Liver (tissue), 9 donors: ENCODE measurements around the gene BTBD19. TPM values are rescaled to one million over a fixed set of nuclear protein-coding genes. Genes with fewer than 3 reads are reported as not detected.
A peak's percentile ranks its signal among the peaks of the same experiment; 100 is the strongest.

Source experiments
- DNase-seq: peaks from one replicate; pipeline ENCODE4 v3.0.0-alpha.2; 2017; ENCODE audit warnings: low spot score
- H3K27ac ChIP-seq, 2 donors: one replicate each; pipeline ENCODE4 v1.7.0; 2013; ENCODE audit warnings: inconsistent platforms in 2 of 2, low read length in 2 of 2, control low read depth in 1 of 2, low read depth in 1 of 2, mild to moderate bottlenecking in 1 of 2
- H3K27me3 ChIP-seq, 4 donors: one replicate each; pipeline versions ENCODE4 v1.6.1 to v1.7.0; 2013; ENCODE audit warnings: low read length in 3 of 4, inconsistent platforms in 1 of 4, mild to moderate bottlenecking in 1 of 4, moderate library complexity in 1 of 4; ENCODE audit not compliant: control insufficient read depth in 4 of 4, insufficient read depth in 4 of 4
- H3K36me3 ChIP-seq, 4 donors: one replicate each; pipeline versions ENCODE4 v1.6.1 to v1.7.0; 2013; ENCODE audit warnings: low read length in 3 of 4, mild to moderate bottlenecking in 3 of 4, low read depth in 1 of 4, moderate library complexity in 1 of 4; ENCODE audit not compliant: control insufficient read depth in 4 of 4, insufficient read depth in 3 of 4
- H3K4me1 ChIP-seq, 4 donors: one replicate each; pipeline versions ENCODE4 v1.6.1 to v1.7.0; 2013; ENCODE audit warnings: low read length in 3 of 4, mild to moderate bottlenecking in 3 of 4, moderate library complexity in 1 of 4; ENCODE audit not compliant: control insufficient read depth in 4 of 4, insufficient read depth in 4 of 4
- H3K4me3 ChIP-seq, 3 donors: one replicate each; pipeline versions ENCODE4 v1.6.1 to v1.7.0; 2013; ENCODE audit warnings: low read length in 3 of 3, control low read depth in 1 of 3, low read depth in 1 of 3, mild to moderate bottlenecking in 1 of 3
- H3K9ac ChIP-seq, 2 donors: one replicate each; pipeline ENCODE4 v1.7.0; 2013; ENCODE audit warnings: low read length in 2 of 2, mild to moderate bottlenecking in 2 of 2, moderate library complexity in 2 of 2, control low read depth in 1 of 2, low read depth in 1 of 2
- H3K9me3 ChIP-seq, 4 donors: one replicate each; pipeline versions ENCODE4 v1.6.1 to v1.7.0; 2013; ENCODE audit warnings: low read length in 3 of 4; ENCODE audit not compliant: control insufficient read depth in 4 of 4
- EGR1 ChIP-seq, 2 donors: IDR thresholded peaks; 2 replicates each; pipeline ENCODE4 v1.6.1; 2016 to 2018; ENCODE audit warnings: antibody characterized with exemption in 2 of 2, low read depth in 2 of 2
- FOXA1 ChIP-seq: IDR thresholded peaks from 2 replicates; pipeline ENCODE4 v1.6.1; 2016; ENCODE audit warnings: antibody characterized with exemption
- FOXA2 ChIP-seq: IDR thresholded peaks from 2 replicates; pipeline ENCODE4 v1.6.1; 2016; ENCODE audit warnings: antibody characterized with exemption
- GABPA ChIP-seq, 2 donors: IDR thresholded peaks in 1 of 2; conservative IDR thresholded peaks in 1 of 2; 2 replicates each; pipeline ENCODE4 v1.6.1; 2016; ENCODE audit warnings: antibody characterized with exemption in 2 of 2, mild to moderate bottlenecking in 1 of 2, moderate library complexity in 1 of 2
- HNF4A ChIP-seq, 2 donors: conservative IDR thresholded peaks; 2 replicates each; pipeline ENCODE4 v1.6.1; 2016; ENCODE audit warnings: antibody characterized with exemption in 2 of 2, mild to moderate bottlenecking in 2 of 2
- HNF4G ChIP-seq: IDR thresholded peaks from 2 replicates; pipeline ENCODE4 v1.6.1; 2016; ENCODE audit warnings: antibody characterized with exemption
- JUND ChIP-seq, 2 donors: IDR thresholded peaks; 2 replicates each; pipeline ENCODE4 v1.6.1; 2016; ENCODE audit warnings: antibody characterized with exemption in 2 of 2
- NR2F2 ChIP-seq: IDR thresholded peaks from 2 replicates; pipeline ENCODE4 v1.6.1; 2016; ENCODE audit warnings: antibody characterized with exemption
- RAD21 ChIP-seq, 2 donors: IDR thresholded peaks; 2 replicates each; pipeline ENCODE4 v1.6.1; 2016; ENCODE audit warnings: antibody characterized with exemption in 2 of 2, mild to moderate bottlenecking in 2 of 2
- RXRA ChIP-seq, 2 donors: IDR thresholded peaks; 2 replicates each; pipeline ENCODE4 v1.6.1; 2017 to 2018; ENCODE audit warnings: antibody characterized with exemption in 2 of 2, mild to moderate bottlenecking in 1 of 2
- SP1 ChIP-seq: IDR thresholded peaks from 2 replicates; pipeline ENCODE4 v1.6.1; 2018; ENCODE audit warnings: antibody characterized with exemption, mild to moderate bottlenecking
- TAF1 ChIP-seq: conservative IDR thresholded peaks from 2 replicates; pipeline ENCODE4 v1.6.1; 2016; ENCODE audit warnings: antibody characterized with exemption, mild to moderate bottlenecking
- YY1 ChIP-seq: IDR thresholded peaks from 2 replicates; pipeline ENCODE4 v1.6.1; 2016; ENCODE audit warnings: antibody characterized with exemption, mild to moderate bottlenecking
- WGBS: extraction: QIAGEN DNeasy Blood & Tissue Kit; methylation state at CpG from one replicate; pipeline ENCODE4 v1.1.7; 2013; 5-methylcytosine and 5-hydroxymethylcytosine counted together
- polyA plus RNA-seq, 2 donors: library from polyadenylated mRNA; stranded (reverse) in 1 of 2; unstranded in 1 of 2; fragments of 200-250 nt in 1 of 2; fragments of >200 nt in 1 of 2; fragmentation: Nextera tagmentation in 1 of 2; extraction: Ambion mirVana in 1 of 2; gene quantifications; one replicate each; pipeline versions ENCODE4 v1.2.1 to v1.2.3, GENCODE V29; 2013 to 2015
- total RNA-seq, 2 donors: library from RNA; depleted of rRNA; stranded (reverse); fragments of >200 nt; gene quantifications; one replicate each; pipeline ENCODE4 v1.2.3, GENCODE V29; 2014
- TF ChIP-seq, protein P1 (sequence below): fragments of 150-350 bp; IDR thresholded peaks from 2 replicates; pipeline ENCODE4 v1.5.1; 2017; ENCODE audit warnings: improper control_type of control experiment, low read depth, low read length; ENCODE audit not compliant: missing input control
- TF ChIP-seq, protein P2 (sequence below): IDR thresholded peaks from 2 replicates; pipeline ENCODE4 v1.6.1; 2016; ENCODE audit warnings: antibody characterized with exemption
- TF ChIP-seq, protein P3 (sequence below): IDR thresholded peaks from 2 replicates; pipeline ENCODE4 v1.6.1; 2016; ENCODE audit warnings: antibody characterized with exemption, mild to moderate bottlenecking
- TF ChIP-seq, protein P4 (sequence below): IDR thresholded peaks from 2 replicates; pipeline ENCODE4 v1.6.1; 2016; ENCODE audit warnings: antibody characterized with exemption
- TF ChIP-seq, protein P5 (sequence below): IDR thresholded peaks from 2 replicates; pipeline ENCODE4 v1.6.1; 2016; ENCODE audit warnings: antibody characterized with exemption
- donor health status: healthy.
- donor health status: healthy.
- donor health status: healthy.
- donor health status: healthy.
- donor health status: healthy.

Gene BTBD19
- total and polyA plus RNA-seq, 4 donors: 1.3 to 3.1 (median 2.6) TPM

DNA sequence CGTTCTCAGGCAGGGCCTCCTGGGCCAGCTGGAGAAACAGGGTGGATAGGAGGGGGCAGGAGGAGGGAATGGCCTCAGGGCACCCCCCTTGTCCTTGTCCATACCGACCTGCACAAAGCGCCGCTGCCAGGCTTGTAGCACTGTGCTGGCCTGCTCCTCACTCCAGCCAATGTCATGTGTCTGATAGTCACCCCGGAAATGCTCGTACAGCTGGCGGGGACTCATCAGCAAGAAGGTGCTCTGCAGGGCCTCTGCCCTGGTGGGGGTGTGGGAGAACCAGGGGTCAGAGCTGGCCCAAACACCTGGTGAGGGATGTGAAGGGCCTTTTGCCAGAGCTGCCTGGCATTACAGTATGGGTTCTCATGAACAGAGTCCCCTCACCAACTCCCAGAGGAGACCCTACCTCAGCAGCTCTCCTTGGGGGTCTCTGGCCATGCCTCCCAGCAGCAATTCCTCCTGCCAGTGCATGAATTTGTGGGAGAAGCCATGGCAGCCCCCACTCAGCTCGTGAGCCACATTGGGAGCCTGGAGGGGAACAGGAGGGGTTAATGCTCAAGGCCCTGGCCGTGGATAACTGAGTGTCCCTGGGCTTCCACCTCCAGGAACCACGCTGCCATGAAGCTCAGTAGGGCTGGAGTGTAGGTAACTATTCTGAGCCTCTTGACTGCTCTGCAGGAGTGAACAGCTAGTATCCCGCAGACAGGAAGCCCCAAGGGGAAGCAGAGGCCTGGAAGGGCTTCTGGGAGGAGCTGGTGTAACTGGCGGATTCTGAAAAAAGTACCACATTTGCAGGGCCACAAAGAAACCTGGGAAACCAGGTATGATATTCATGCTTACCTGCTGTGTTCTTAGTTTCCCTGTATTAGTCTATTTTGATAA, 21.4 kb downstream of the BTBD19 start (continued):
- TF ChIP-seq HNF4G: no peak

DNA sequence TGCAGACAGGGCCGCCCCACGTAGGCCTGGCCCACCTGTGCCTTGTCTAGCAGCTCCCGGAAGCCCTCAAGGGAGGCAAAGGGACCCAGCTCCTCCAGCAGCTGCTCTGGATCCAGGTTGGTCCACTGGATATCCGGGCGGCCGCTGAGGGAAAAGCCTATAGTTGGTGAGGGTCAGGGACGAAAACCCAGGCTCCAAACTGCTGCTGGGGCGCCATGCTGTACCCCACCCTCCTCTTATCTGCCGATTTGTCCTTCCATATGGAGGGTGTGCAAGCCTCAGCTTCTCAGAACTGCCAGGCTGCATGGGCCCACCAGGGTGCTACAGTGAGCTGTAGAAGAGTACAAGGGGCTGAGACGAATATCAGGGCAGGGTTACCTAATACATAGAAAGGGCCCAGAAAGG, 22.6 kb downstream of the BTBD19 start:
- no peaks in the 10 kb centered on the region for H3K36me3 ChIP-seq
- H3K4me3 ChIP-seq: no peak overlapping the region
- peaks cover 0 to 3% (median 1%) of the 10 kb centered on the region in 4 donors for H3K4me1 ChIP-seq
- no peak overlapping the region for H3K27ac ChIP-seq
- DNase-seq: peak; percentile 76
- H3K27me3 ChIP-seq: no peaks in the 10 kb centered on the region
- H3K9me3 ChIP-seq: no peaks in the 10 kb centered on the region
- no peak overlapping the region for H3K9ac ChIP-seq
- 88% methylated on average over 10 of the region's 10 CpGs for WGBS
- TF ChIP-seq JUND (IDR thresholded peaks at IDR 0.05) (no peak), GABPA (IDR thresholded peaks at IDR 0.05 in 1 of 2, conservative IDR thresholded peaks at IDR 0.05 in 1 of 2) (no peak), RAD21 (IDR thresholded peaks at IDR 0.05) (no peak), SP1 (no peak), FOXA1 (no peak), HNF4G (no peak)
- TF ChIP-seq, protein P1, sequence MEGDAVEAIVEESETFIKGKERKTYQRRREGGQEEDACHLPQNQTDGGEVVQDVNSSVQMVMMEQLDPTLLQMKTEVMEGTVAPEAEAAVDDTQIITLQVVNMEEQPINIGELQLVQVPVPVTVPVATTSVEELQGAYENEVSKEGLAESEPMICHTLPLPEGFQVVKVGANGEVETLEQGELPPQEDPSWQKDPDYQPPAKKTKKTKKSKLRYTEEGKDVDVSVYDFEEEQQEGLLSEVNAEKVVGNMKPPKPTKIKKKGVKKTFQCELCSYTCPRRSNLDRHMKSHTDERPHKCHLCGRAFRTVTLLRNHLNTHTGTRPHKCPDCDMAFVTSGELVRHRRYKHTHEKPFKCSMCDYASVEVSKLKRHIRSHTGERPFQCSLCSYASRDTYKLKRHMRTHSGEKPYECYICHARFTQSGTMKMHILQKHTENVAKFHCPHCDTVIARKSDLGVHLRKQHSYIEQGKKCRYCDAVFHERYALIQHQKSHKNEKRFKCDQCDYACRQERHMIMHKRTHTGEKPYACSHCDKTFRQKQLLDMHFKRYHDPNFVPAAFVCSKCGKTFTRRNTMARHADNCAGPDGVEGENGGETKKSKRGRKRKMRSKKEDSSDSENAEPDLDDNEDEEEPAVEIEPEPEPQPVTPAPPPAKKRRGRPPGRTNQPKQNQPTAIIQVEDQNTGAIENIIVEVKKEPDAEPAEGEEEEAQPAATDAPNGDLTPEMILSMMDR: no peak

DNA sequence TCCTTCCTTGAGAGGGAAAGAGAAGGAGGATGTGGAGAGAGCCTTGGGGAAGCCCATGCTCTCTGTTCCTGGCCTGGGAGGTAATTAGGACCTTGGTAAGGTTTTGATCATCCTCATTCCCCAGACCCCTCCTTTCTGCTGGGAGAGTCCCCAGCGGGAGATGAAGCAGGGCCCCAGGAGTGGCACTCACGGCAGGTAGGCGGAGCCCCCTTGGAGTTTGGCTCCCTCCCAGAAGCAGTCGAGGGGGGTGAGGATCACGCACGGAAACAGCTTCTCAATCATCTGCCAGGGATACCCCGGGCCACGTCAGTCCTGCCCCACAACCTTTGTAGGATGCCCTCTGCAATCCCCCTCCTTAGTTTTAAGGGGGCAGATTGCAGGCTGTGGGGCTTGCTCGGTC, 23.2 kb downstream of the BTBD19 start:
- no peaks in the 10 kb centered on the region for H3K27me3 ChIP-seq
- no peaks in the 10 kb centered on the region for H3K9me3 ChIP-seq
- DNase-seq: peak; percentile 66
- TF ChIP-seq HNF4G (no peak), YY1 (no peak), RXRA (IDR thresholded peaks at IDR 0.05) (no peak), RAD21 (IDR thresholded peaks at IDR 0.05) (no peak), GABPA (IDR thresholded peaks at IDR 0.05 in 1 of 2, conservative IDR thresholded peaks at IDR 0.05 in 1 of 2) (no peak), FOXA1 (no peak), TAF1 (no peak), EGR1 (IDR thresholded peaks at IDR 0.05; ENCODE audit: low read depth in 2 of 2) (no peak), HNF4A (conservative IDR thresholded peaks at IDR 0.05) (no peak), NR2F2 (no peak), JUND (IDR thresholded peaks at IDR 0.05) (no peak), FOXA2 (no peak)
- TF ChIP-seq, protein P1: no peak
- TF ChIP-seq, protein P2, sequence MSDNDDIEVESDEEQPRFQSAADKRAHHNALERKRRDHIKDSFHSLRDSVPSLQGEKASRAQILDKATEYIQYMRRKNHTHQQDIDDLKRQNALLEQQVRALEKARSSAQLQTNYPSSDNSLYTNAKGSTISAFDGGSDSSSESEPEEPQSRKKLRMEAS: no peak
- TF ChIP-seq, protein P3, sequence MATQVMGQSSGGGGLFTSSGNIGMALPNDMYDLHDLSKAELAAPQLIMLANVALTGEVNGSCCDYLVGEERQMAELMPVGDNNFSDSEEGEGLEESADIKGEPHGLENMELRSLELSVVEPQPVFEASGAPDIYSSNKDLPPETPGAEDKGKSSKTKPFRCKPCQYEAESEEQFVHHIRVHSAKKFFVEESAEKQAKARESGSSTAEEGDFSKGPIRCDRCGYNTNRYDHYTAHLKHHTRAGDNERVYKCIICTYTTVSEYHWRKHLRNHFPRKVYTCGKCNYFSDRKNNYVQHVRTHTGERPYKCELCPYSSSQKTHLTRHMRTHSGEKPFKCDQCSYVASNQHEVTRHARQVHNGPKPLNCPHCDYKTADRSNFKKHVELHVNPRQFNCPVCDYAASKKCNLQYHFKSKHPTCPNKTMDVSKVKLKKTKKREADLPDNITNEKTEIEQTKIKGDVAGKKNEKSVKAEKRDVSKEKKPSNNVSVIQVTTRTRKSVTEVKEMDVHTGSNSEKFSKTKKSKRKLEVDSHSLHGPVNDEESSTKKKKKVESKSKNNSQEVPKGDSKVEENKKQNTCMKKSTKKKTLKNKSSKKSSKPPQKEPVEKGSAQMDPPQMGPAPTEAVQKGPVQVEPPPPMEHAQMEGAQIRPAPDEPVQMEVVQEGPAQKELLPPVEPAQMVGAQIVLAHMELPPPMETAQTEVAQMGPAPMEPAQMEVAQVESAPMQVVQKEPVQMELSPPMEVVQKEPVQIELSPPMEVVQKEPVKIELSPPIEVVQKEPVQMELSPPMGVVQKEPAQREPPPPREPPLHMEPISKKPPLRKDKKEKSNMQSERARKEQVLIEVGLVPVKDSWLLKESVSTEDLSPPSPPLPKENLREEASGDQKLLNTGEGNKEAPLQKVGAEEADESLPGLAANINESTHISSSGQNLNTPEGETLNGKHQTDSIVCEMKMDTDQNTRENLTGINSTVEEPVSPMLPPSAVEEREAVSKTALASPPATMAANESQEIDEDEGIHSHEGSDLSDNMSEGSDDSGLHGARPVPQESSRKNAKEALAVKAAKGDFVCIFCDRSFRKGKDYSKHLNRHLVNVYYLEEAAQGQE: no peak
- TF ChIP-seq, protein P4, sequence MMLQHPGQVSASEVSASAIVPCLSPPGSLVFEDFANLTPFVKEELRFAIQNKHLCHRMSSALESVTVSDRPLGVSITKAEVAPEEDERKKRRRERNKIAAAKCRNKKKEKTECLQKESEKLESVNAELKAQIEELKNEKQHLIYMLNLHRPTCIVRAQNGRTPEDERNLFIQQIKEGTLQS: no peak
- TF ChIP-seq, protein P5, sequence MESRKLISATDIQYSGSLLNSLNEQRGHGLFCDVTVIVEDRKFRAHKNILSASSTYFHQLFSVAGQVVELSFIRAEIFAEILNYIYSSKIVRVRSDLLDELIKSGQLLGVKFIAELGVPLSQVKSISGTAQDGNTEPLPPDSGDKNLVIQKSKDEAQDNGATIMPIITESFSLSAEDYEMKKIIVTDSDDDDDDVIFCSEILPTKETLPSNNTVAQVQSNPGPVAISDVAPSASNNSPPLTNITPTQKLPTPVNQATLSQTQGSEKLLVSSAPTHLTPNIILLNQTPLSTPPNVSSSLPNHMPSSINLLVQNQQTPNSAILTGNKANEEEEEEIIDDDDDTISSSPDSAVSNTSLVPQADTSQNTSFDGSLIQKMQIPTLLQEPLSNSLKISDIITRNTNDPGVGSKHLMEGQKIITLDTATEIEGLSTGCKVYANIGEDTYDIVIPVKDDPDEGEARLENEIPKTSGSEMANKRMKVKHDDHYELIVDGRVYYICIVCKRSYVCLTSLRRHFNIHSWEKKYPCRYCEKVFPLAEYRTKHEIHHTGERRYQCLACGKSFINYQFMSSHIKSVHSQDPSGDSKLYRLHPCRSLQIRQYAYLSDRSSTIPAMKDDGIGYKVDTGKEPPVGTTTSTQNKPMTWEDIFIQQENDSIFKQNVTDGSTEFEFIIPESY: no peak
- WGBS: 67% methylated on average over 9 of the region's 9 CpGs
- no peak overlapping the region for H3K4me3 ChIP-seq
- H3K4me1 ChIP-seq: peaks cover 0 to 2% (median 0%) of the 10 kb centered on the region in 4 donors
- no peak overlapping the region for H3K27ac ChIP-seq
- H3K36me3 ChIP-seq: no peaks in the 10 kb centered on the region
- no peak overlapping the region for H3K9ac ChIP-seq
